SU-DHL-6 (cell line): ENCODE data around the gene GRID2.

Source experiments
- H2AFZ ChIP-seq: fragments of 200-600 bp; sonication (generic); 2 replicates; pipeline ENCODE4 v1.6.1; 2014; ENCODE audit warnings: low read depth, mild to moderate bottlenecking, moderate library complexity, mixed read lengths, antibody characterized with exemption, low read length; ENCODE audit not compliant: severe bottlenecking
- H3F3A ChIP-seq: fragments of 200-600 bp; shearing (Covaris generic); 2 replicates; pipeline ENCODE4 v1.6.0; 2016; ENCODE audit warnings: antibody characterized with exemption, mild to moderate bottlenecking; ENCODE audit not compliant: insufficient read depth
- H3K27ac ChIP-seq: fragments of 200-600 bp; sonication (generic); 2 replicates; pipeline ENCODE4 v1.5.1; 2016; ENCODE audit warnings: low read depth, mild to moderate bottlenecking, low read length, moderate library complexity, mixed read lengths
- H3K27me3 ChIP-seq: fragments of 200-600 bp; sonication (generic), shearing (Covaris generic); 2 replicates; pipeline ENCODE4 v1.6.0; 2014; ENCODE audit warnings: mild to moderate bottlenecking, low read length
- H3K36me3 ChIP-seq: fragments of 200-600 bp; sonication (generic); 2 replicates; pipeline ENCODE4 v1.6.1; 2014; ENCODE audit warnings: mild to moderate bottlenecking, low read length, mixed read lengths
- H3K4me2 ChIP-seq: fragments of 300-600, 200-600 bp; shearing (Covaris generic), sonication (generic); 2 replicates; pipeline ENCODE4 v1.6.0; 2014; ENCODE audit warnings: low read length, low read depth, mild to moderate bottlenecking; ENCODE audit not compliant: poor library complexity, severe bottlenecking
- H3K4me3 ChIP-seq: fragments of 200-600 bp; sonication (generic); 2 replicates; pipeline ENCODE4 v1.5.1; 2014; ENCODE audit warnings: antibody characterized with exemption, low read length, mild to moderate bottlenecking, mixed read lengths; ENCODE audit not compliant: insufficient read depth, poor library complexity, severe bottlenecking
- H3K79me2 ChIP-seq: fragments of 200-600 bp; sonication (generic); 2 replicates; pipeline ENCODE4 v1.6.1; 2014; ENCODE audit warnings: mild to moderate bottlenecking, low read length, moderate library complexity; ENCODE audit not compliant: insufficient read depth
- H3K9ac ChIP-seq: fragments of 200-600 bp; sonication (generic); 2 replicates; pipeline ENCODE4 v1.7.0; 2014; ENCODE audit warnings: mild to moderate bottlenecking, low read length
- H3K9me2 ChIP-seq: fragments of 200-600 bp; sonication (generic); replicated peaks from 2 replicates; pipeline ENCODE4 v1.6.1; 2014; ENCODE audit warnings: low read length; ENCODE audit not compliant: insufficient read depth
- H3K9me3 ChIP-seq: fragments of 200-600 bp; sonication (generic); 2 replicates; pipeline ENCODE4 v1.6.1; 2014; ENCODE audit warnings: low read length, mixed read lengths; ENCODE audit not compliant: insufficient read depth
- H4K20me1 ChIP-seq: fragments of 200-600 bp; sonication (generic); 2 replicates; pipeline ENCODE4 v1.6.1; 2014; ENCODE audit warnings: low read depth, mild to moderate bottlenecking, antibody characterized with exemption, low read length, moderate library complexity, mixed read lengths
- CTCF ChIP-seq: fragments of 200-600 bp; sonication (generic); IDR thresholded peaks from one replicate; pipeline ENCODE4 v1.5.1; 2017; ENCODE audit warnings: antibody characterized with exemption, mild to moderate bottlenecking, low read length, moderate library complexity; ENCODE audit not compliant: insufficient read depth, poor library complexity, severe bottlenecking
- EZH2phosphoT487 ChIP-seq: fragments of 200-600 bp; sonication (generic), shearing (Covaris generic); conservative IDR thresholded peaks from 2 replicates; pipeline ENCODE4 v1.6.1; 2018; ENCODE audit warnings: mild to moderate bottlenecking, antibody characterized with exemption, low read length, moderate library complexity, mixed read lengths

Gene GRID2

GRCh38 chr4:93788712-93789111 lies 1484.9 kb downstream of the GRID2 start:
- TF ChIP-seq EZH2phosphoT487, result no peak
- no peak for TF ChIP-seq CTCF
- Histone ChIP-seq H3K27ac (no peak overlapping the region), H3K4me2 (no peak overlapping the region), H4K20me1 (no peaks in the 10 kb centered on the region), H3K27me3 (no peaks in the 10 kb centered on the region), H3K36me3 (no peaks in the 10 kb centered on the region), H3K4me3 (no peak overlapping the region), H3F3A (no peaks in the 10 kb centered on the region), H2AFZ (no peak overlapping the region), H3K9me2 (no peaks in the 10 kb centered on the region), H3K9ac (no peak overlapping the region), H3K9me3 (no peaks in the 10 kb centered on the region), H3K79me2 (no peaks in the 10 kb centered on the region)

GRCh38 chr4:93791570-93792195 lies 1487.9 kb downstream of the GRID2 start:
- Histone ChIP-seq H3K36me3 (no peaks in the 10 kb centered on the region), H4K20me1 (no peaks in the 10 kb centered on the region), H2AFZ (no peak overlapping the region), H3K9ac (no peak overlapping the region), H3K27ac (no peak overlapping the region), H3K4me2 (no peak overlapping the region), H3K9me3 (no peaks in the 10 kb centered on the region), H3F3A (no peaks in the 10 kb centered on the region), H3K79me2 (no peaks in the 10 kb centered on the region), H3K27me3 (no peaks in the 10 kb centered on the region), H3K9me2 (no peaks in the 10 kb centered on the region), H3K4me3 (no peak overlapping the region)
- TF ChIP-seq EZH2phosphoT487, result no peak
- peak; percentile 21 for TF ChIP-seq CTCF

GRCh38 chr4:93802045-93802444 lies 1498.3 kb downstream of the GRID2 start:
- no peaks in the 10 kb centered on the region for H4K20me1 ChIP-seq
- no peaks in the 10 kb centered on the region for H3K36me3 ChIP-seq
- no peaks in the 10 kb centered on the region for H3K9me3 ChIP-seq
- H3K4me3 ChIP-seq, result no peak overlapping the region
- no peak overlapping the region for H3K4me2 ChIP-seq
- H3F3A ChIP-seq, result no peaks in the 10 kb centered on the region
- no peaks in the 10 kb centered on the region for H3K79me2 ChIP-seq
- H2AFZ ChIP-seq, result no peak overlapping the region
- no peaks in the 10 kb centered on the region for H3K27me3 ChIP-seq
- H3K27ac ChIP-seq, result no peak overlapping the region
- TF ChIP-seq EZH2phosphoT487, result no peak
- TF ChIP-seq CTCF, result no peak
- H3K9me2 ChIP-seq, result no peaks in the 10 kb centered on the region
- no peak overlapping the region for H3K9ac ChIP-seq
